ENCODE results near the gene DCDC2B.
A peak's percentile ranks its signal among the peaks of the same experiment; 100 is the strongest.
"Not testable (repeated sequence)": the region's sequence is repeated elsewhere in the genome, so short reads cannot be mapped to it uniquely, and the experiment has no call there.

DCDC2B gene

DNA sequence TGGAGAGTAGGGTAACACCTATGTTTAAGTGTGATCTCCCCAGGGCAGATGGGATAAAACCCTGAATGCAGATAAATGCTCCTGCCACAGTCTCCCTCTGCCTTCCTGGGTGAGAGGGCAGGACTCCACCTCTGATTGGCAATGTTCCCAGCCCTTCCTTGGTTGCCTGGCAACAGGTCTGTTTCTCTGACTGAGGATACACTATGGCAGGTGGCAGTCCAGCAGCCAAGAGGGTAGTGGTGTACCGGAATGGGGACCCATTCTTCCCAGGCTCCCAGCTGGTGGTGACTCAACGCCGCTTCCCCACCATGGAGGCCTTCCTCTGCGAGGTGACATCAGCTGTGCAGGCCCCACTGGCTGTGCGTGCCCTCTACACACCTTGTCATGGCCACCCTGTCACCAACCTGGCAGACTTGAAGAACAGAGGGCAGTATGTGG lies at the start of gene DCDC2B:
DCDC2B (plus strand) TSS at position 199 of the 438 bp plus-strand sequence; CDS start at position 204, 5 bp downstream.
- no peak for DNase-seq

DNA sequence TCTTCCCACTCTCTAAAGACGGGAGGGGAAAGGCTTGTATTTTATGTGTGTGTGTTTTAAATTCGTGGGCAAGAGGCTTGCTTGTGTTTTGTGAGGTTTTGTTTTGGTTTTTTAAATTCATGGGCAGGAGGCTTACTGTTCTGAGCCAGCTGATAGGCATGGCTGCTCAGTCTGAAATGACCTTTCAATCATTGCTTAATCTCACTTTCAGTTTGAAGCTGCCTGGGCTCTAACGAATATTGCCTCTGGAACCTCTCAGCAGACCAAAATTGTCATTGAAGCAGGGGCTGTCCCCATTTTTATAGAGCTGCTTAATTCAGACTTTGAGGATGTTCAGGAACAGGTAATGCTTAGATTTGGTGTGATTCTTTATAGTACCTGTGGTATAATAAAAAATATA lies 49.7 kb upstream of the DCDC2B start:
- DNase-seq: no peak

DNA sequence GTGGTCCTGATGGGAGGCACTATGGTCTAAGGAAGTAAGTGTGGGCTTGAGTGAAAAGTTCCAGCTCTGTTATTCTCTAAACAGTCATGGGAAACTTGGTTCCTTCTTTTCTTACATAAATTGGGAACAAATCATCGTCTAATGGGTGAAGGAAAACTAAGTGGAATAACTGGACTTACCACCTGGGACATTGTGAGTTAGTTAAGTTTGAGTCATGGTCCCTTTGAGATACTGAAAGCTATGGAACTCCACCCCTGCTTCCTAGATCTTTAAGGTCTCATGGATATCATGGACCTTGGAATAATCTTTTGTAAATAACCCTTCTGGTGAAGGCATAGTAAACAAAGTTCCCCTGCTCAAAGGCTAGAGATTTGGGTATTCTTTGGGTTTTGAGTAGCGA lies 45.5 kb upstream of the DCDC2B start:
- DNase-seq: no peak

DNA sequence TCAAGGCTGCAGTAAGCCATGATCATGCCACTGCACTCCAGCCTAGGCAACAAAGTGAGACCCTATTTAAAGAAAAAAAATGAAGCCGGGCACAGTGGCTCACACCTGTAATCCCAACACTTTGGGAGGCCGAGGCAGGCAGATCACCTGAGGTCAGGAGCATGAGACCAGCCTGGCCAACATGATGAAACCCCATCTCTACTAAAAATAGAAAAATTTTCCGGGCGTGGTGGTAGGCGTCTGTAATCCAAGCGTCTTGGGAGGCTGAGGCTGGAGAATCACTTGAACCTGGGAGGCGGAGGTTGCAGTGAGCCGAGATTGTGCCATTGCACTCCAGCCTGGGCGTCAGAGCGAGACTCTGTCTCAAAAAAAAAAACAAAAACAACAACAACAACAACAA lies 43.3 kb upstream of the DCDC2B start:
- DNase-seq: not testable (repeated sequence)

DNA sequence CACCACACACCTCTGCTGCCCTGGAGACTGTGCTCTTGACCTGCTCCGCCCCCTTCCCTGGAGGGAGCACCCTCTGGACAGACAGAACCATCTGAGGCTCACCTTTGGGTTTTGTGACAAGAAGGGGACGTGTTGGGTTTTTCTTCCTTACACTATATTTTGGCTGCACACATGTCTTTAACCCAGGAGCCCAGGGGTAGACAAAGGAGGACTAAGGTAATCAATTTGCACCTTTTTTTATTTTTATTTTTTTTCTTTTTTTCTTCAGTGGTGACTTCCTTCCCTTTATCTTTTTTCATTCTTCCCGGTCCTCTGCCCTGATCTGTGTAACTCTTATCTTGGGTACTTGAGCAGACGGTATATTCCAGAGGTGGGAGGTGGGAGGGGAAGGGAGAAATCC lies 37.9 kb upstream of the DCDC2B start:
- no peak for DNase-seq

DNA sequence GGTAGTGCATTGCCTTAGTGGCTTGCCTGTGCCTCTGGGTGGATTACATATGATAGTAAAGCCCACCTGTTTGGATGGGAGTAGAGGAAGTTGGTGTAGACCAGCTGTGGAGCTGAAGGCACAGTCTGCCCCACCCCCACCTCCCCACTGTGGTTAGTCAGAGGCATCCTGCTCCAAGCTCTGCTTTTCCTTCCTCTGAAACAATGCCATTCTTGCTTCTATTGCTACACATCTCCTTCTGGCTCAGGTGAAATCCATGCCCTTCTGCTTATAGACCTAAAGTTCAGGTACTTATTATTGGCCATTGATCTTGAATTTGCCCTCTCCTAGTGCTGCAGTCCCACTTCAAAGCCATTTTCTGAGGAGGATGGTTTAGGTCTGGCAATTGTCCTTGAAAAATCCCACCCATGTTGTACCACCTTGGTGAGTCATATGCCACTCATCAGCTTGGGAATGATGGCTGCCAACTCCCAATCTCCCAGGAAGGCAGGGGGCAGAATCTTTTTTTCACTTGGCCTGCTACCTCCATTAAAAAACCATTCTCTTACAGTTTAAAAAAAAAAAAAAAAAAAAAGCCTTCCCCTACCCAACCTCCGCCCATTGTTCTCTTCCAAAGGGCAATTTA lies 36.2 kb upstream of the DCDC2B start:
- no peak for DNase-seq

DNA sequence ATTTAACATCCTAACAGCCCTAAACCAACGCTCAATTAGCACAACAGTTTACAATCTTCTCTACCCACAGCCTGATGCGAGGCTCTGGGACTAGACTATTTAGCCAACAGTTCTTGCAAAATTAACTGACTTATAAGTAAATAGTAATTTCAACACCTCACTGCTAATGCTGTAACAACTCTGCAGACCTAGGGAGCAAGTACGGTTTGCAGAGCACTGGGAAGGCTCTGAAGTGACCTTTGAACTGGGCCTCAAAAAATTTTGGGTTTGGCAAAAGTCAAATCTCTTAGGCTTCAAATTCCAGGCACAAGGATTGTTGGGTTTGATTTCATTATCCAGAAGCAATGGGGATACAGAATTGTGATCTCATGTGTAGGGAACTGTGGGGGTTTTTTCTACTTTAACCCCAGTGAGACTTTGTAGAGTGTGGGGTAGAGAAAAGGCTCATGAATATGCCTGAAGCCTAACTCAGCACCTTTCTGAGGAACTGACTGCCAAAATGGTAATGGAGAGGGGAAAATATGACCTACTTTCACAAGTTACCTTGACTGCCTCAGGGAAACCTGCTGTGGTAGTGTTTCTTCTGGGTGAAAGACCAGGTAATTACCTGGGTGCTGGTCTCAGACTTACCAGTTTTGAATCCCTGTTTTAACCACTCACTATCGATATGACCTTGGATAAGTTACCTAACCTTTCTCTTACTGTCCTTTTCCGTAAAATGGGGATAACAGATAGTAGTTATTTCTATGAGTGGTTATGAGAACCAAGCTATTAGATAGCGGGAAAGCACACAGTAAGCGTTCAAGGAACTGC lies 30.3 kb upstream of the DCDC2B start:
- no peak for DNase-seq

DNA sequence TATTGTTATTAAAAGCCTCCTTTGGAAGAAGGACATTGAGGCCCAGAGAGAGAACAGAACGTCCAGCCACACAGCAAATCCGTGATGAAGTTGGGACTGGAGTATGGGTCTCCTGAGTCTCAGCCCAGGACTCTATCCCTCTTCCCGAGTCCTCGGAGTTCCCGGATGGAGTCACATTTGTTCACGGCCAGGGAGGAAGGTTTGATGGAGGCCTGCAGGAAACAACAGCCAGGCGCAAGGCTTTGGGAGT lies 29.8 kb upstream of the DCDC2B start:
- no peak for DNase-seq

DNA sequence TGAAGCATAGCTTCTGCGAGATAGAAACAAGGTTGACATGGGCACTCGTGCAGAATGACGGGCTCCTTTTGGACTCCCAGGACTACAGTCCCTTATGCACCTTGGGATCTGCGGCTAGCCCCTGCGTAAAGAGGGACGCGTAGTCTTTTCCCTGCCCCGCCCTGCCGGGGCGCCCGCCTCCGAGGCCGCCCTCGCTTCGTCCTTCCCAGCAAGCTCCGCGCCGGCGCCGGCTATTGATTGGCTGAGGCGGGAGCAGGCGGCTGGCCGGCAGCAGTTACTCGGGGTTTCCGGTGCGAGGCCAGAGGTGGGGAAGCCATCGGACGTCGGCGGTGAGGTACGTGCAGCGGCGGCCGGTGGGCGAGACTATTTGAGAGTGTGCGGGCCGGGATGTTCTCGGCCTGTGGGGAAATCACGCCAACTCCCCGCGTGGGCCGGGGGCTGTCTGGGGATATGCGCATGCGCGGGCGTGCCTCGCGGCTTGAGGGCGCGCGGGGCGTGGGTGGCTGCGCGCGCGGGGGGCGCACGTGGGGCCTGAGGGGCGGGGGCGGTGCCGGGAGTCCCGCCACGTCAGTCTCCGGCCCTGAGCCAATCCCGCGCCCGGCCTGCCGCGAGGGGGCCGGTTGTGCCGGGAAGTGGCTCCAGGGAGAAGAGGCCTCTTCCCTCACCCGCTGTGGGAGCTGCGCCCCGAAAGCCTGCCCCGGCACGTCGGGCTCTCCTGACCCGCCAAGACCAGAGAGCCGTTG lies 29.3 kb upstream of the DCDC2B start, which contains the start of gene TXLNA:
TXLNA (plus strand) TSS at position 233 of the 743 bp plus-strand sequence. CDS start 671 bp downstream, outside the sequence.
- DNase-seq: peak; percentile 89

DNA sequence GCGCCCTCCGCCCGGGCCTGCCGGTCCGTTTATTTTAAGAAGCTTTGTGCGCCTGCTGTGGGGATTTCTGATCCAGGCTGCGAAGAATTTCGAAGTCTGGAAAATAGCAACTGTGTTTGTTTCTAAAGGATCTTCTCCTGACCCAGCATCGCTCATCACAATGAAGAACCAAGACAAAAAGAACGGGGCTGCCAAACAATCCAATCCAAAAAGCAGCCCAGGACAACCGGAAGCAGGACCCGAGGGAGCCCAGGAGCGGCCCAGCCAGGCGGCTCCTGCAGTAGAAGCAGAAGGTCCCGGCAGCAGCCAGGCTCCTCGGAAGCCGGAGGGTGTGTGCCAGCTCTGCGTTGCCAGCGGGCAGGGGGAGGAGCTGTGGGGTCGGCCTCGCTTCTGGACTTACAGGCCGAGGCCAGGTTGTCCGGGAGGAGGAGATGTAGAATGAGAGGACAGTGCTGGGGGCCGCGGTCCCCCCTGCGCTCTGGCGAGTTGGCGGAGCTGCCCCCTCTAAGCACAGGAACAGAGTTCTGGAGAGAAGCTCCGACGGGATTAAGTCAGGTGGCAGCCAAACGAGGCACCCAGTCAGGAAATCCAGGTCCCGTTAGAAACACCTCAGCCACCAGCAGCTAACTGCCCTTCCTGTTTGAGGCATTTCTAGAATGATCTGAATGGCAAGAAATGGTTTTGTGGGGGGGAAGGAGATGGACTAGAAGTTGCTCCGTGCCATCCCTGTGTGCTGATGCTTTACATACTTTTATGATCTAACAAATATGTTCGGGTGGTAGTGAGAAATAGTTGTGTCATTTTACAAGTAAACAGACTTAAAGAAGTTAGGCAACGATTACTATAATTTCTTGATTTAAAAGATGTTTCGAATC lies 28.5 kb upstream of the DCDC2B start:
- peak; percentile 10 to 32 for DNase-seq

DNA sequence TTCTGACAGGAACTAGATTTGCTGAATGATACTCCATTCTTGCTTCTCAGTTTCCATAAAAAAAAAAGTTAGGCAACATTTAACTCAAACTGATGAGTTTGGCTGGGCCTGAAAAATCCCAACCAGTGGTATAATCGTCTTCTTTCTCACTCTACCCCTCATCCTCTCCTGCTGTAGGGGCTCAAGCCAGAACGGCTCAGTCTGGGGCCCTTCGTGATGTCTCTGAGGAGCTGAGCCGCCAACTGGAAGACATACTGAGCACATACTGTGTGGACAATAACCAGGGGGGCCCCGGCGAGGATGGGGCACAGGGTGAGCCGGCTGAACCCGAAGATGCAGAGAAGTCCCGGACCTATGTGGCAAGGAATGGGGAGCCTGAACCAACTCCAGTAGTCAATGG lies 27.8 kb upstream of the DCDC2B start:
- no peak for DNase-seq

DNA sequence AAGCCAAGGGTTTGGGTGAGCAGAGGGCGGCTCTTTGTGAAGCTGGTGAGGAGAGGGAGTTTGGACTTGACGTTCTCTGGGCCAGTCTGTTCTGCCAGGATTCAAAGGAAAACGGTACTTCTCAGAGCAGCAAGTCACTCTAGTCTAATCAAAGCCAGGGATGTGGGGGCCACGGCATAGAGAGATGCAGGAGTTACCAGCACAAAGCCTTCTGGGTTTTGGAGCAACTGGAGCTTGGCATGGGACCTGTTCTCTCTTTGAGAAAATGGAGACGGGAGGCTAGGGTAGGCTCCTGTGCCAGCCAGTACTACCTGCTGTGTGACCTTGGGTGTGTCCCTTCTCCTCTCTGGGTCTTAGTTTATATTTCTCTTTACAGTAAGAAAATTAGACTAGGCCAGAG lies 27.3 kb upstream of the DCDC2B start:
- DNase-seq: no peak

DNA sequence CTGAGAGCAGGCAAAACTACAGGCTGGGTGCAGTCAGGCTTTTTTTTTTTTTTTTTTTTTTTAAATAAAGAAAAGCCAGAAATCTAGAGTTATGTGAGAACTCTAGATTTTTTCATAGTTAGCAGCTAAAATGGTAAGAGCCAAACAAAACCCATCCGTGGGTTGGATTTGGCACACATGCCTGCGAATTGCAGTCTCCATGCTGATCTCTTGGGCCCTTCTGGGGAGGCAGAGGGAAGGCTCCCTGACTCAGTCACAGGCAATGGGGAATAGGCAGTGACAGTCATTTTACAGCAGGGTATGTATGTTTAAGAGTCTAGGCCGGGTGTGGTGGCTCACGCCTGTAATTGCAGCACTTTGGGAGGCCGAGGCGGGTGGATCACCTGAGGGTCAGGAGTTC lies 26.8 kb upstream of the DCDC2B start:
- DNase-seq: no peak

DNA sequence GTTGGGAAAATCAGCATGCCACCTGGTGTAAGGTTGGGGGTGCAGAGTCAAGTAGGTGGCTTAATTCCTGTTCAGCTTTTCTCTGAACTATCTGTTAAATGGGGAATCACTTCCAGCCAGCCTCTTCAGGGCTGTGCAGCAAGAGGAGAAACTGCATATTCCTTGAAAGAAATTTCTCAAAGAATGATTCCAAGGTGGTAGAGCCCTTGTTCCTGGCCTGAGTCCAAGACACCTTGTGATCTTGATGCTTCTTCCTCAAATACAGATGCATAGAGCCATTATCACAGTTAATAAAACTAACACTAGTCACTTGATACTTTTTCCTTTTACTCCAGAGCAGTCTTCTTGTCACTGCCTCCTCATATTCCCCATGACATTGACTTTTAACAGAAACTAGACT lies 24.2 kb upstream of the DCDC2B start:
- DNase-seq: no peak

DNA sequence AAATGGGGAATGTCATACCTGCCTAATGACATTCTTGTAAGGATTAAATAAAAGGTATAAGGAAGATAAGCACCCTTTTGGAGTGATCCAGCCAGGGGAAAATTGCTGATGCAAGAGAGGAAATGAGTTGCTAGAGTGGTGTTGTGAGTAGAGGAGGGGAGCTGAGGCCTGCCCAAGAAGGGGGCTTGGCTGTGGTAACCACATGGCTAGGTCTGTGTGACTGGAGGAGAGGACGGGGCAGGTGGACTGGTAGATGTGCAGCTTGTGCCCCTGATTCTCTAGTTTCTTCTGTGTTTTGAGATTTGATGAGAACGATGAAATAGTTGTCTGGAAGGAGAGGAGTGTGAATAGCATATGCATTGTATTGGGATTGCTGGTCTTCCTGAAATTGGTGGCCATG lies 22.8 kb upstream of the DCDC2B start:
- DNase-seq: no peak

DNA sequence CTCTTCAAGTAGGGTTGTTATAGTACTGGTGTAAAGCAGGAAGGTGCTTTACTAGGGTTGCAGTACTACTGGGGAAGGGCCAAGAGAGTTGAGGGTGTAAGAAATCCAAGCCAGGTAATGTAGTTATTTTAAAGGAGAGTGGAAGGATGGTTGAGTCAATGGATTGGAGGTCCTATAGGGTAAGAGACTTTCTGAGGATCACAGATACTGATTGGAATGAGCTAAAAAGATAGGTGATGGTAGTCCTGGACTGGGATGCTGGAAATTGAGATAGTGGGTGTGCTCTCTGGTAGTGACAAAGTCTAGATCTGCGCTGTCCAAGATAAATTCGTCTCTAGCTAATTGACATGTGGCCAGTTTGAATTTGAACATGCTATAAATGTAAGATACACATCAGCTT lies 22.4 kb upstream of the DCDC2B start:
- no peak for DNase-seq

DNA sequence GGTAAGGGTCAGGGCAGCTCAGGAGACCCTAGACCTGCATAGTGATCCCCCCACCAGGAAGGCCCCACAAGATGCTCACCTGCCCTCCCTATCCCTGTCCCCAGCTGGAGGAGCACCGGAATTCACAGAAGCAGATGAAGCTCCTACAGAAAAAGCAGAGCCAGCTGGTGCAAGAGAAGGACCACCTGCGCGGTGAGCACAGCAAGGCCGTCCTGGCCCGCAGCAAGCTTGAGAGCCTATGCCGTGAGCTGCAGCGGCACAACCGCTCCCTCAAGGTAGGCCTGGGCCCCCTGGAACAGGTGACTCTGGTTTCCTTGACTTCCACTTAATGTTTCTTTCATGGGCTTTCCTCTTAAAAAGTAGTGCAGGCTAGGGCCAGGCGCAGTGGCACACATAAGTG lies 21.0 kb upstream of the DCDC2B start:
- no peak for DNase-seq

DNA sequence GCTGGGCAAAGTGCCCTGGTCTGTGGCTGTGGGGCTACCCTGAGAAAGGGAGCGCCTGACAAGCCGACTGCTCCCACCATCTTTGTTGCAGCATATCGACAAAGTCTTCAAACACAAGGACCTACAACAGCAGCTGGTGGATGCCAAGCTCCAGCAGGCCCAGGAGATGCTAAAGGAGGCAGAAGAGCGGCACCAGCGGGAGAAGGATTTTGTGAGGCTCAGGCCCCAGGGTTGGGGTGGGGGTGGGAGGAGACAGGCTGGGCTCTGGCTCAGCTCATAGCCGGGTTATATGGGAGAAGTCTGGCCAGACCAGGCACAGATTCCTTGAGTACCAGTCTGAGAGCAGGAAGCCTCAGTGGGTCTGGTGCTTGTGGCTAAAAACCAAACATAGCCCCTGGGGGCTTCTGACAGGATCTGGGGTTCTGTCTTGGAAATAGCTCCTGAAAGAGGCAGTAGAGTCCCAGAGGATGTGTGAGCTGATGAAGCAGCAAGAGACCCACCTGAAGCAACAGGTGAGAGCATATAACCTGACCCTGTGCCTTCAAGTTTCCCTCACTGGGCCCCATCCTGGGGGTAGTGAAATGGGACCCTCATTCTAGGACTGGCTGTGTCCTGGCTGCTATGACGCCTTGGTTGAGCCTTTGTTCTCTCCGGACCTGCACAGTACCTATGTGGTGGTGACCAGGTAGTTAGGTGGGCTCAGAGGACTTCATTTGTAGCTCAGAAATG lies 16.5 kb upstream of the DCDC2B start:
- DNase-seq: no peak

DNA sequence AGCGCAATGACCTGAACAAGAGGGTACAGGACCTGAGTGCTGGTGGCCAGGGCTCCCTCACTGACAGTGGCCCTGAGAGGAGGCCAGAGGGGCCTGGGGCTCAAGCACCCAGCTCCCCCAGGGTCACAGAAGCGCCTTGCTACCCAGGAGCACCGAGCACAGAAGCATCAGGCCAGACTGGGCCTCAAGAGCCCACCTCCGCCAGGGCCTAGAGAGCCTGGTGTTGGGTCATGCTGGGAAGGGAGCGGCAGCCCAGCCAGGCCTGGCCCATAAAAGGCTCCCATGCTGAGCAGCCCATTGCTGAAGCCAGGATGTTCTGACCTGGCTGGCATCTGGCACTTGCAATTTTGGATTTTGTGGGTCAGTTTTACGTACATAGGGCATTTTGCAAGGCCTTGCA lies 13.9 kb upstream of the DCDC2B start:
- no peak for DNase-seq

DNA sequence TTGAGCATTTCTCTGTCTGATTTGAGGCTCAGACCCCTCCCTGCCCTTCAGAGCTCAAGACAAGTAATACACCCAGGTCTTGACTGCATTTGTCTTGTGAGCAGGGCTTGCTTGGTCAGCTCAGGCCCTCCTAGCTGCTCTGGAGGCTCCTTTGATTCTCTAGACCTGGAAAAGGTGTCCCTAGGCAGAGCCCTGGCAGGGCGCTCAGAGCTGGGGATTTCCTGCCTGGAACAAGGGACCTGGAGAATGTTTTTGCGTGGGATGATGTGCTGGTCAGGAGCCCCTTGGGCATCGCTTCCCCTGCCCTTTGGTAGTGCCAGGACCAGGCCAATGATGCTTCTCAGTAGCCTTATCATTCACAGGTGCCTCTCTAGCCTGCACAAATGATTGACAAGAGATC lies 13.4 kb upstream of the DCDC2B start:
- DNase-seq: no peak

DNA sequence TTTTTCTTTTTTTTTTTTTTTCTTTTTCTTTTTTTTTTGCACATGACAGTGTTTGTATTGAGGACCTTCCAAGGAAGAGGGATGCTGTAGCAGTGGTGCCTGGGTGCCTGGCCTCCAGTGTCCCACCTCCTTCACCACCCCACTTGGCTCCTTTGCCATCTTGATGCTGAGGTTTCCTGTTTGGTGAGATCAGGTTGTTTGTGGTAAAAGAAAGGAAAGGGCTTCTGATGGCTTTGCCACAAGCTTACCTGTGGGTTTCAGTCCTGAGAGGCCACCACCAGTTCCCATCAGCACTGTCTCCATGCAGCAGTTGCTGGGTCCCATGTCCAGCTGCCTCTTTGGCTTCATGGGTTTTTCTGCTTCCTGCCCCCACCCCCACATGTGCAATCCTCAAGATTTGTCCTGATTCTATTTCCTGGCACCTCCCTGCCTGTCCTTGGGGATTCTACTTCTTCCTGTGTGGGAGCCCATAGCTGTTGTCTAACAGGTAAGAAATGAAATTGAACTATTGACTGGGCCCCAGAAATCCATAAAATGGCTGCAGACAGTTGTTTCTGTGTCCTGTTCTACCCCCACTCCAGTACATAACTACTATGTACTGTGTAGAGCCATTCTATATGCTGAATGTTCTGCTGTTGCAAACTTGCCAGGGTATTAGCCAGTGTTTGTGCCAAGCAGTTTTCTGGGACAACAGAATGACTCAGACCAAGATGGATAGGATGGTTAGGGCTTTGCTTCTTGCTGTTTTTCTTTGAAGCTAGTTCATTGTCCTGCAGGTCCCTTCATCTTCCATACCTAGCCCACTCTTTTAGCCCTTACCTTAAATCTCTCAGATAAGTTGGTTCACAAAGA lies 12.7 kb upstream of the DCDC2B start:
- no peak for DNase-seq

Measured in stimulated activated CD4-positive, alpha-beta T cell treated with anti-CD3 and anti-CD28 coated beads, Interleukin-4, amount 100 ng/mL, for 4 hours (primary cell).